GM12872 (cell line): ENCODE results near the gene PPM1A.

Experiments used
- TF ChIP-seq, protein P1 (sequence below): IDR thresholded peaks from 3 replicates; pipeline ENCODE4 v1.5.1; 2011; ENCODE audit warnings: low read depth, mild to moderate bottlenecking, low read length, moderate library complexity; ENCODE audit not compliant: insufficient read depth

The PPM1A gene

DNA sequence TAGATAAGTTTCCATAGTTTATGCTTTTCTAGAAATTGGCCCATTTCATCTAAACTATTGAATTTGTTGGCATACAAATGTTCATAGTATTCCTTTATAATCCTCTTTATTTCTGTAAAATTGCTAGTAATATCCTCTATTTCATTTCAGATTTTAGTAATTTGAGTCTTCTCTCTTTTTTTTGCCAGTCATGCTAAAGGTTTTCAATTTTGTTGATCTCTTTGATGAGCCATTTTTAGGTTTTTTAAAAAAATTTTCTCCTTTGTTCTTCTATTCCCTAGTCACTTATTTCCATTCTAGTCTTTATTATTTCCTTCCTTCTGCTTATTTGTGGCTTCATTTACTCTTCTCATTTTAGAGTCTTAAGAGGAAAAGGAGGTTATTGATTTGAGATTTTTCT is 19.4 kb upstream of the PPM1A start:
- TF ChIP-seq, protein P1, sequence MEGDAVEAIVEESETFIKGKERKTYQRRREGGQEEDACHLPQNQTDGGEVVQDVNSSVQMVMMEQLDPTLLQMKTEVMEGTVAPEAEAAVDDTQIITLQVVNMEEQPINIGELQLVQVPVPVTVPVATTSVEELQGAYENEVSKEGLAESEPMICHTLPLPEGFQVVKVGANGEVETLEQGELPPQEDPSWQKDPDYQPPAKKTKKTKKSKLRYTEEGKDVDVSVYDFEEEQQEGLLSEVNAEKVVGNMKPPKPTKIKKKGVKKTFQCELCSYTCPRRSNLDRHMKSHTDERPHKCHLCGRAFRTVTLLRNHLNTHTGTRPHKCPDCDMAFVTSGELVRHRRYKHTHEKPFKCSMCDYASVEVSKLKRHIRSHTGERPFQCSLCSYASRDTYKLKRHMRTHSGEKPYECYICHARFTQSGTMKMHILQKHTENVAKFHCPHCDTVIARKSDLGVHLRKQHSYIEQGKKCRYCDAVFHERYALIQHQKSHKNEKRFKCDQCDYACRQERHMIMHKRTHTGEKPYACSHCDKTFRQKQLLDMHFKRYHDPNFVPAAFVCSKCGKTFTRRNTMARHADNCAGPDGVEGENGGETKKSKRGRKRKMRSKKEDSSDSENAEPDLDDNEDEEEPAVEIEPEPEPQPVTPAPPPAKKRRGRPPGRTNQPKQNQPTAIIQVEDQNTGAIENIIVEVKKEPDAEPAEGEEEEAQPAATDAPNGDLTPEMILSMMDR, result no peak

GRCh38 chr14:60232185-60232584 is 16.8 kb upstream of the PPM1A start:
- TF ChIP-seq, protein P1, result no peak

- TF ChIP-seq, protein P1, result no peak
Observed at GRCh38 chr14:60233251-60233650, 15.8 kb upstream of the PPM1A start.

- TF ChIP-seq, protein P1, result no peak
Observed at GRCh38 chr14:60233891-60234290, 15.1 kb upstream of the PPM1A start.

DNA sequence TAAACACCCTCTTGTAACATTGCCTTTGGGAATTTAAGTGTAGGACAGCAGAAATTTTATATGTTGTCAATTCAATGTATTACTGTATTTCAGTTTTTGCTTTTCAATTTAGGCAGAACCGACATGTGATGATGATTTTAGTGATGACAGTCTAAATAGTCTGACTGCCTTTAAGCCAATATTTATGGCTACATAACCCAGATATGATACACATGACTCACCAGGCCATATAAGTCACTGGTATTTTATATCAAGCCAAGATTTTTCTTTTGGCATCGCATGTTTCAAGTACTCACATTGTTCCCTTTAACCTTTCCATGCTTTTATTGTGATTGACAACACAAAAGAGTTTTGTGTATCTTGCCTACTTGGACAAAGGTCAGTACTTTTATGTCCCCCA is 13.6 kb upstream of the PPM1A start:
- TF ChIP-seq, protein P1, result no peak

GRCh38 chr14:60238955-60239354 is 10.1 kb upstream of the PPM1A start:
- TF ChIP-seq, protein P1, result no peak

GRCh38 chr14:60240139-60240856 is 8.7 kb upstream of the PPM1A start:
- TF ChIP-seq, protein P1, result no peak

DNA sequence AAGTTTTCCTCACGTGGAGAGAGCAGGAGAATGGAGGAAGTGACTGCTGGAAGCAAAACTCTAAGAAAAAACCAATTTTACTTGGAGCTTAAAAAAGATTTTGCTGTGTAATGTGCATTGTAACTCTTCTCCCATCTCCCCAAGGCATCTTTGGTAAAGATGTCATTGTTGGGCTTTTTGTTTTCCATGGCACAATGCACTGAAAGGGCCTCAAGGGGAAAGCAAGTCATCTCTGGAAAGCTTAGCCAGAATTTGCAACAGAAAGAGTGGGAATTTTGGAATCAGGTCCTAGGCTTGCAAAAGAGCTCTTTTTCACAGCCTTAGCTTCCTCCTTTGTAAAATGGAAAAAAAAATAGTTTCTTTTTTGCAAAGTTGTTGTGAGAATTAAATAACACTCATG is 7.9 kb upstream of the PPM1A start:
- TF ChIP-seq, protein P1, result no peak
